Ureter (tissue), 1 donor: Measurements from ENCODE around the gene MTR. TPM values are rescaled to one million over a fixed set of nuclear protein-coding genes. Genes with fewer than 3 reads are reported as not detected.

ENCODE experiments used
- DNase-seq: peaks from one replicate; pipeline ENCODE4 v3.0.0-alpha.2; 2020; ENCODE audit warnings: low spot score
- total RNA-seq: library from RNA; stranded (reverse); gene quantifications from one replicate; pipeline ENCODE4 v1.2.4, GENCODE V29; 2023
- donor health status: DM: yes; HTN: yes; CAD: no.

The MTR gene
- total RNA-seq, 1 donor from 2014 or later = 72.0 TPM

DNA sequence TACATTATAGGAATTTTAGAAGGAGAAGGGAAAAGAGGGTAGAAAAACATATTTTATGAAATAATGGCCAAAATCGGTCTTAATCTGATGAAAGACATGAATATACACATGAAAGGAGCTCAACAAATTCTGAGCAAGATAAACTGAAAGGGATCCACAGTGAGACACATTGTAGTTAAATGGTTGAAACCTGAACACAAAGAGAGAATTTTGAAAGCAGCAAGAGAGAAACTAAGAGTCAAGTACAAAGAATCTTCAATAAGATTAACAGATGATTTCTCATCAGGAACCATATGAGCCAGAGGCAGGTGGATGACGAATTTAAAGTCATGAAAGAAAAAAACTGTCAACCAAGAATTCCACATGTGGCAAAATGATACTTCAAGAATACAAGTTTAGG lies 15.8 kb upstream of the MTR start:
- no peak for DNase-seq

DNA sequence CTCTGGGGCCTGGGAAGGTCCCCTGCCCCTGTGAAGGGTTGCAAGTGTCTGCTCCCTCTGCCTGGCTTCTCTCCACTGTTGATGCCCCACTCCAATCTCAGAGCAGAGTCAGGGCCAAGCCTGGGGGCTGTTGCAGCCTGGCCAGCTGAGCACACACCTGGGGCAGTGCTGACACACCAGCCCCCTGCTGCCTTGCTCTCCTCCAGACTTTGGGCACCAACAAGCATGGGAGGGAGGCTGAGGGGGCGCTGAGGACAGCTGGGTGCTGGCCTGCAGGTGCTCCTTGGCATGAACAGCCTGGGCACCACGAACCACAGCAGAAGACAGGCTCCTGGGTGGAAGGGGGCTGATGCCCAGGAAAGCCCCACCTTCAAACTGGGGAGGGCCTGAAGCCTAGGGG lies 9.6 kb upstream of the MTR start:
- no peak for DNase-seq

- DNase-seq = no peak
Observed at GRCh38 chr1:236786453-236786852, 8.6 kb upstream of the MTR start.

GRCh38 chr1:236794585-236795034 lies 482 bp upstream of the MTR start:
- DNase-seq = no peak

GRCh38 chr1:236795757-236796667 lies 920 bp downstream of the MTR start:
- DNase-seq = no peak

DNA sequence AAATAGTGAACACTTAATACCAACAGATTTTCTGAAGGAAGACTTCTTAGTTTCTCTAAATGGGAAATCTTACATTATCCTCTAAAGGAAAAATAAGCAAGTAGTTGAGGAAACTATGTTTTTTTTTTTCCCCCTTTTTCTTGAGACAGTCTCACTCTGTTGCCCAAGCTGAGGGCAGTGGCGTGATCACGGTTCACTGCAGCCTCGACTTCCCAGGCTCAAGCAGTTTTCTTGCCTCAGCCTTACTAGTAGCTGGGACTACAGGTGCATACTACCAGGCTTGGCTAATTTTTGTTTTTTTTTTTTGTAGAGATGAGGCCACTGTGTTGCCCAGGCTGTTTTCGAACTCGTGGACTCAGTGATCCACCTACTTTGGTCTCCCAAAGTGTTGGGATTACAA lies 3.9 kb downstream of the MTR start:
- no peak for DNase-seq

- no peak for DNase-seq
Observed at GRCh38 chr1:236800002-236800620, 5.0 kb downstream of the MTR start.

DNA sequence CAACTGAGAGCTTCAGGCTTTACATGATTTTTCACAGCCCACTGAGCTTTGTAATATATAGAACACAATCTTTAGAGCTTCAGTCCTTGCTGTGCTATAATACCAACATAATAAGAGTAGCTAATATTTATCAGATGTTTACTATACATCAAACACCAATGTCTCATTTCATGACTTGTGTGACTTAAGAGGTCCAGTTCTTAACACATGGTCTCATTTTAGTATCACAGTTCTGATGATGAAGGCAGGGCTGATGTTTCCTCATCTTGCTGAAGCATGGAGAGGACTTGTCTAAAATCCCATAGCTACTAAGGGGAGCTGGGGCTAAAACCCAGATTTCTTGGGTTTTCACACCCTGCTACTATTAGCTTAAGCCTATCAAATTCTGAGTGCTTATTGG lies 5.5 kb downstream of the MTR start:
- DNase-seq = no peak

GRCh38 chr1:236802264-236802663 lies 7.2 kb downstream of the MTR start:
- no peak for DNase-seq

GRCh38 chr1:236806634-236807033 lies 11.5 kb downstream of the MTR start:
- no peak for DNase-seq

- DNase-seq = no peak
Observed at GRCh38 chr1:236808005-236808404, 12.9 kb downstream of the MTR start.

GRCh38 chr1:236808564-236809130 lies 13.6 kb downstream of the MTR start:
- DNase-seq = no peak

GRCh38 chr1:236809148-236809547 lies 14.1 kb downstream of the MTR start:
- no peak for DNase-seq

- no peak for DNase-seq
Observed at GRCh38 chr1:236810018-236810417, 14.9 kb downstream of the MTR start.

- DNase-seq = no peak
Observed at GRCh38 chr1:236812334-236813030, 17.4 kb downstream of the MTR start.

- no peak for DNase-seq
Observed at GRCh38 chr1:236815941-236816340, 20.8 kb downstream of the MTR start.

DNA sequence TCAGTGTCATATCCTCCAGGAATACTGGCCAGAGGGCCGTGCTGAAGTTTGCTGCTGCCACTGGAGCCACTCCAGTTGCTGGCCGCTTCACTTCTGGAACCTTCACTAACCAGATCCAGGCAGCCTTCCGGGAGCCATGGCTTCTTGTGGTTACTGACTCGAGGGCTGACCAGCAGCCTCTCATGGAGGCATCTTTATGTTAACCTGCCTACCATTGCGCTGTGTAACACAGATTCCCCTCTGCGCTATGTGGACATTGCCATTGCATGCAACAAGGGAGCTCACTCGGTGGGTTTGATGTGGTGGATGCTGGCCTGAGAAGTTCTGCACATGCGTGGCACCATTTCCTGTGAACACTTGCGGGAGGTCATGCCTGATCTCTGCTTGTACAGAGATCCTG lies 24.8 kb downstream of the MTR start:
- DNase-seq = no peak

DNA sequence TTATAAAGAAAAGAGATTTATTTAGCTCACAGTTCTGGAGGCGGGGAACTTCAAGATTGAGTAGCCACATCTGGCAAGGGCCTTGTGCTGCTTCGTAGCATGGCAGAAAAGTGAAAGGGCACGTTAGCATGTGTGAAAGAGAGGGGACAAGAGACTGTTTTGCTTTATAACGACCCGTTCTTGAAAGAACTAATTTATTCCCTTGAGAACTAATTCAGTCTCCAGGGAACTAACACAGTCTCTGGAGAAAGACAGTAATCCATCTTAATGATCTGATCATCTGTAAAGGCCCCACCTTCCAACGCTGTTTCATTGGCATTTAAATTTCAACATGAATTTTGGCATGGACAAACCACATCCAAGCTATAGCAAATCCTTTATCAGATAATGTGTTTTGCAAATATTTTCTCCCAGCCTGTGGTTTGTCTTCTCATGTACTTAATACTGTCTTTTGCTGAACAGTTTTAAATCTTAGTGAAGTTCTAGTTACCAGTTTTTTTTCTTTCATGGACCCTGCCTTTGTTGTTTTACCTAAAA lies 26.1 kb downstream of the MTR start:
- DNase-seq = no peak

GRCh38 chr1:236823559-236823958 lies 28.5 kb downstream of the MTR start:
- DNase-seq = no peak

DNA sequence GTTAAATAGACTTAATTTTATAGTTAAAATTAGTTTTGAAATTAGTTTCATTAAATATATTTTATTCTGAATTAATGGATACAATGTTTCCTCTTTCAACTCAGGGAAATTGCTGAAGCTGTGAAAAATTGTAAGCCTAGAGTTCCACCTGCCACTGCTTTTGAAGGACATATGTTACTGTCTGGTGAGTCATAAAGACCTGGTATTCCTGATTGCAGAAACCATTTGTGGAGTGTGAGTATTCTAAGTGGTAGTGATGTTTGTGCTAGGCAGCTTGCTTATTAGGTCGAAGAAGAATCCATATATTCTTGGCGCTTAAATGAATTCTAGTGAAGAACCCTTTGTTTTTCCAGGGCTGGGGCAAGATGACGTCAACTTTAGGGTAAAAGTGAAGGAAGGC lies 34.0 kb downstream of the MTR start:
- no peak for DNase-seq

DNA sequence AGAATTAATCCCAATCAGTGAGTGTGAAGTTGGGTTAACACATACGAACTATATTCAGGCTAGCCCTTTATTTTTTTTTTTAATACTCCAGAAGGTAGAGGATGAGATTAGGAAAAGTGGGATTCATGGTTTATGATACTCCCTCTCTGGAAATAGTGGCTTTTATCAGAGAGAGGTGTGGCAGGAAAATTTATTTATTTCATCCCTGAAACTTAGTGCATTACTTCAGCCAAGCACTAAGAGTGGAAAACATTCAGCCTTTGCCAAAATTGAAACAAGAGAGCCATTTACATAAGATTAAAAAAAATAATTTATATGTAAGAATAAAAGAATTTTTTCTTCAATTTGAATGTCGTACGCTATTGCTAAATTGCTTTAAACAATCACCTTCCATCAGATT lies 35.0 kb downstream of the MTR start:
- no peak for DNase-seq

DNA sequence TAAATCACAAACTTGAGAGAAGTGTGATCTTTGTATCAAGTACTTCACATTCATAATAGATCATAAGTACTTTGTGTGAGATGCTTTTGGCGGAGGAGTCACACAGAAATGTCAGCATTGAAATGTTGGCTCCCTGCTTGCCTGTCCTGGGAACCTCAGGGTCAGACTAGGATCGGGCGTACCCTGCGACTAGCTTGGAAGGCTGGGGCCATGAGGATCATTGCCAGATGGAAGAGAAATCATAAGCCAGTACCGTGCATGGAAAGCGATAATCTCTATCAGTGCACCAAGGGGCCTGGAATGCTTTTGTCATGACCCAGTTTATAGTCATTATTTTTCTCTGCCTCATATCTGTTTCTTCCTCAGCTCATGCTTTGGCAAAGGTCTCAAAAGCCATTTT lies 35.5 kb downstream of the MTR start:
- DNase-seq = no peak
